Transverse colon (tissue), 4 donors: ENCODE measurements around the gene MEGF9.

Experiments
- CTCF ChIP-seq, 5 experiments: fragments of 200-600 bp in 3 of 5; fragments of 450-650 bp in 2 of 5; sonication (generic) in 3 of 5; IDR thresholded peaks; 1 replicate in 2 of 5; 2 replicates in 3 of 5; pipeline ENCODE4 v1.5.1; 2016 to 2017; ENCODE audit warnings: antibody characterized with exemption in 5 of 5, inconsistent platforms in 3 of 5, mild to moderate bottlenecking in 2 of 5, moderate library complexity in 1 of 5
- POLR2A ChIP-seq: fragments of 450-650 bp; IDR thresholded peaks from one replicate; pipeline ENCODE4 v1.6.1; 2016; ENCODE audit warnings: antibody characterized with exemption, mild to moderate bottlenecking, moderate library complexity
- POLR2AphosphoS5 ChIP-seq, 3 donors: sonication (generic); formaldehyde crosslinking; IDR thresholded peaks; one replicate each; pipeline ENCODE4 v1.6.1; 2016; ENCODE audit warnings: antibody characterized with exemption in 3 of 3

GRCh38 chr9:120756531-120756930, 42.3 kb upstream of the MEGF9 start:
- TF ChIP-seq CTCF (IDR thresholded peaks at IDR 0.05), result no peak
- TF ChIP-seq POLR2AphosphoS5 (IDR thresholded peaks at IDR 0.05), result no peak
- TF ChIP-seq POLR2A, result no peak
